ENCODE measurements around the gene GLIPR2. TPM values are rescaled to one million over a fixed set of nuclear protein-coding genes. Genes with fewer than 3 reads are reported as not detected.

Gene GLIPR2
- total RNA-seq, 4 donors from 2014 or later, result 3.2 to 8.8 (median 5.6) TPM

DNA sequence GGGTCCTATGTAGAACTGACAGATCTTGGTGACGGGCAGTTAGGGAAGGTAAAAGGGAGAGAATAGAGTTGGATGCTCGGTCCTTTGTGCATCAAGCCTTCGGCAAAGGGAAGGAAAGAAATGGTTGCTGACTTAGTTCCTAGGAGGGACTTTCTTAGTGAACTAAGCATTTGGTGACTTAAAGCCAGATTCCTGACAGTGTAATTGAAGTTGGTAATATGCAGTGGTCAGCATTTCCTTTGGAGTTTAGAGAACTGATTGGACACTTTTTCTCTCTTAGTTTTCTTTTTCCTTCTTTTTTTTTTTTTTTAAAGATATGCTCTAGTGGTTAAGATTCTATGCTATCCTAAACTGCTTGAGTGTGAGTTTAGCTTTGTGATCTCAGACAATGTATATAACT, 56.5 kb downstream of the GLIPR2 start:
- Histone ChIP-seq H3K36me3 (peaks cover 2% of the 10 kb centered on the region), H3K9me3 (no peaks in the 10 kb centered on the region), H3K4me3 (peak overlapping the region; percentile 67), H3K27ac (no peak overlapping the region), H3K4me1 (peaks cover 44% of the 10 kb centered on the region), H3K27me3 (no peaks in the 10 kb centered on the region)
- DNase-seq (ENCODE audit: low spot score in 2 of 2), result no peak
- WGBS, result 60% methylated on average over 3 of the region's 3 CpGs
- no peak for TF ChIP-seq EP300 (IDR thresholded peaks at IDR 0.05)
- TF ChIP-seq POLR2AphosphoS5 (IDR thresholded peaks at IDR 0.05), result no peak
- TF ChIP-seq POLR2A (IDR thresholded peaks at IDR 0.05), result no peak
- TF ChIP-seq CTCF (IDR thresholded peaks at IDR 0.05), result no peak

DNA sequence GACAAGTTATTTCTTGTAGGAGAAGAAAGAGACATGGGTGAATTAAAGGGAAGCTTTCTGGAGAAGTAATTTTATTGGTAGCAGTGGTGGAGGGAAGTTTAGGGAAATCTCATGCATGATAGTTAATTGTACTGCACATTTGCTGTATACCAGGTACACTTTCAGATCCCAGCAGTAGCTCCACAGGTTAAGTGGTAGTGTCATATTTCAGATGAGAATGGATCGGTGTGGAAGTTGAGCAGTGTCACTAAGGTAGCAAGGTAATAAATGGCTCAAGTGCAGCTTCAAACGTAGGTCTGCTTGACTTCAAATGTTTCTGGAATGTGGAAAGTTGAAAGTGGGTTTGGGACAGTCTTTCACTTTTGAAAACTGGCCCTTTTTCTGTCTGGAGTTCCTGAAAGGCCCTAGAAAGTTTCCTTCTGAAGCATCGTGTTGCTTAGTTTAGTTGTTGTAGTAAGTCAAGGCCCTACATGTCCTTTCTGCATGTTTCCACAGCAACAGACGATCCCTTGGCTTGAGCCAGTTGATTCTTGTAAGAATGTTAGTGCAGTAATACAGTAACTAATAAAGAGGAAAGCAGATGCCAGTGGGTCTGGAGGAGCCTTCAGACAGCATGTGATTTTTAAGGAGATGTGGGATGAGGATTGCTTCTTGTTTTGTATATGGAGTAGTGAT, 57.9 kb downstream of the GLIPR2 start:
- Histone ChIP-seq H3K4me3 (no peak overlapping the region), H3K27ac (no peak overlapping the region), H3K27me3 (no peaks in the 10 kb centered on the region), H3K4me1 (peaks cover 44% of the 10 kb centered on the region), H3K9me3 (no peaks in the 10 kb centered on the region), H3K36me3 (peaks cover 16% of the 10 kb centered on the region)
- 26% methylated on average over 4 of the region's 4 CpGs for WGBS
- TF ChIP-seq EP300 (IDR thresholded peaks at IDR 0.05) (no peak), CTCF (IDR thresholded peaks at IDR 0.05) (no peak), POLR2A (IDR thresholded peaks at IDR 0.05) (no peak), POLR2AphosphoS5 (IDR thresholded peaks at IDR 0.05) (no peak)
- DNase-seq (ENCODE audit: low spot score in 2 of 2), result no peak

GRCh38 chr9:36204906-36205547, 68.5 kb downstream of the GLIPR2 start:
- Histone ChIP-seq H3K36me3 (peaks cover 96% of the 10 kb centered on the region), H3K27me3 (no peaks in the 10 kb centered on the region), H3K4me1 (peaks cover 24% of the 10 kb centered on the region), H3K9me3 (no peaks in the 10 kb centered on the region), H3K4me3 (no peak overlapping the region), H3K27ac (no peak overlapping the region)
- WGBS, result 88% methylated on average over 9 of the region's 11 CpGs
- DNase-seq (ENCODE audit: low spot score in 2 of 2), result no peak
- TF ChIP-seq POLR2AphosphoS5 (IDR thresholded peaks at IDR 0.05) (no peak), EP300 (IDR thresholded peaks at IDR 0.05) (no peak), CTCF (IDR thresholded peaks at IDR 0.05) (no peak), POLR2A (IDR thresholded peaks at IDR 0.05) (no peak)

- H3K27me3 ChIP-seq, result no peaks in the 10 kb centered on the region
- H3K27ac ChIP-seq, result no peak overlapping the region
- peaks cover 96% of the 10 kb centered on the region for H3K36me3 ChIP-seq
Observed at GRCh38 chr9:36207016-36207415, 70.5 kb downstream of the GLIPR2 start.

More at GRCh38 chr9:36207016-36207415, 70.5 kb downstream of the GLIPR2 start:
- H3K4me3 ChIP-seq, result no peak overlapping the region
- no peaks in the 10 kb centered on the region for H3K9me3 ChIP-seq
- 74% methylated on average over 4 of the region's 4 CpGs for WGBS
- no peak for TF ChIP-seq CTCF (IDR thresholded peaks at IDR 0.05)
- no peak for TF ChIP-seq POLR2A (IDR thresholded peaks at IDR 0.05)
- TF ChIP-seq EP300 (IDR thresholded peaks at IDR 0.05), result no peak
- no peak for TF ChIP-seq POLR2AphosphoS5 (IDR thresholded peaks at IDR 0.05)
- DNase-seq (ENCODE audit: low spot score in 2 of 2), result no peak
- peaks cover 30% of the 10 kb centered on the region for H3K4me1 ChIP-seq
